ENCODE results near the gene NCKAP1.
"Not testable (repeated sequence)": the region's sequence is repeated elsewhere in the genome, so short reads cannot be mapped to it uniquely, and the experiment has no call there.

The NCKAP1 gene

DNA sequence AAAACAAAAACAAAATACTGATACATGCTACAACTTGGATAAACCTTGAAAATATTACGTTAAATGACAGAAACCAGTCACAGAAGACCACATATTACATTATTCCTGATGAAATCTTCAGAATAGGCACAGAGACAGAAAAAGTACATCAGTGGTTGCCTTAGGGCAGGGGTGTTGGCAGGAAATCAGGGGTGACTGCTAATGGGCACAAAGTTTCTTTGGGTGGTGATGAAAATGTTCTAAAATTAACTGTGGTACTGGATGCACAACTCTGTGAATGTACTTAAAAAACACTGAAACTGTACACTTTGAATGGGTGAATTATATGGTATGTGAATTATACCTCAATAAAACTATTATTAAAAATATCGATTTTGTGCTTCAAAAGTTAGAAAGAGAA lies 16.6 kb downstream of the NCKAP1 start:
- Histone ChIP-seq H3K79me2 (ENCODE audit: insufficient read depth, low read length) (no peaks in the 10 kb centered on the region), H3K27me3 (ENCODE audit: insufficient read depth, low read length, poor library complexity, severe bottlenecking) (peaks cover 7% of the 10 kb centered on the region), H2AFZ (ENCODE audit: low read length) (no peak overlapping the region), H3K4me2 (ENCODE audit: low read depth, low read length, poor library complexity, severe bottlenecking) (no peak overlapping the region), H4K20me1 (ENCODE audit: insufficient read depth, low read length, poor library complexity, severe bottlenecking) (no peaks in the 10 kb centered on the region), H3F3A (ENCODE audit: low read depth) (no peaks in the 10 kb centered on the region), H3K9ac (ENCODE audit: low read depth, low read length, poor library complexity, severe bottlenecking) (no peak overlapping the region), H3K4me3 (ENCODE audit: low read length, poor library complexity, severe bottlenecking) (no peak overlapping the region), H3K9me2 (replicated peaks; ENCODE audit: low read depth, low read length) (no peaks in the 10 kb centered on the region), H3K9me3 (ENCODE audit: insufficient read depth, low read depth, low read length) (no peaks in the 10 kb centered on the region), H3K36me3 (ENCODE audit: insufficient read depth, low read length) (no peaks in the 10 kb centered on the region), H3K4me1 (ENCODE audit: insufficient read depth, low read length, poor library complexity, severe bottlenecking) (no peaks in the 10 kb centered on the region)
- no peak for TF ChIP-seq EZH2phosphoT487 (IDR thresholded peaks at IDR 0.05; ENCODE audit: borderline replicate concordance)
- TF ChIP-seq, protein P1, sequence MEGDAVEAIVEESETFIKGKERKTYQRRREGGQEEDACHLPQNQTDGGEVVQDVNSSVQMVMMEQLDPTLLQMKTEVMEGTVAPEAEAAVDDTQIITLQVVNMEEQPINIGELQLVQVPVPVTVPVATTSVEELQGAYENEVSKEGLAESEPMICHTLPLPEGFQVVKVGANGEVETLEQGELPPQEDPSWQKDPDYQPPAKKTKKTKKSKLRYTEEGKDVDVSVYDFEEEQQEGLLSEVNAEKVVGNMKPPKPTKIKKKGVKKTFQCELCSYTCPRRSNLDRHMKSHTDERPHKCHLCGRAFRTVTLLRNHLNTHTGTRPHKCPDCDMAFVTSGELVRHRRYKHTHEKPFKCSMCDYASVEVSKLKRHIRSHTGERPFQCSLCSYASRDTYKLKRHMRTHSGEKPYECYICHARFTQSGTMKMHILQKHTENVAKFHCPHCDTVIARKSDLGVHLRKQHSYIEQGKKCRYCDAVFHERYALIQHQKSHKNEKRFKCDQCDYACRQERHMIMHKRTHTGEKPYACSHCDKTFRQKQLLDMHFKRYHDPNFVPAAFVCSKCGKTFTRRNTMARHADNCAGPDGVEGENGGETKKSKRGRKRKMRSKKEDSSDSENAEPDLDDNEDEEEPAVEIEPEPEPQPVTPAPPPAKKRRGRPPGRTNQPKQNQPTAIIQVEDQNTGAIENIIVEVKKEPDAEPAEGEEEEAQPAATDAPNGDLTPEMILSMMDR (conservative IDR thresholded peaks at IDR 0.05; ENCODE audit: low read length), result no peak

DNA sequence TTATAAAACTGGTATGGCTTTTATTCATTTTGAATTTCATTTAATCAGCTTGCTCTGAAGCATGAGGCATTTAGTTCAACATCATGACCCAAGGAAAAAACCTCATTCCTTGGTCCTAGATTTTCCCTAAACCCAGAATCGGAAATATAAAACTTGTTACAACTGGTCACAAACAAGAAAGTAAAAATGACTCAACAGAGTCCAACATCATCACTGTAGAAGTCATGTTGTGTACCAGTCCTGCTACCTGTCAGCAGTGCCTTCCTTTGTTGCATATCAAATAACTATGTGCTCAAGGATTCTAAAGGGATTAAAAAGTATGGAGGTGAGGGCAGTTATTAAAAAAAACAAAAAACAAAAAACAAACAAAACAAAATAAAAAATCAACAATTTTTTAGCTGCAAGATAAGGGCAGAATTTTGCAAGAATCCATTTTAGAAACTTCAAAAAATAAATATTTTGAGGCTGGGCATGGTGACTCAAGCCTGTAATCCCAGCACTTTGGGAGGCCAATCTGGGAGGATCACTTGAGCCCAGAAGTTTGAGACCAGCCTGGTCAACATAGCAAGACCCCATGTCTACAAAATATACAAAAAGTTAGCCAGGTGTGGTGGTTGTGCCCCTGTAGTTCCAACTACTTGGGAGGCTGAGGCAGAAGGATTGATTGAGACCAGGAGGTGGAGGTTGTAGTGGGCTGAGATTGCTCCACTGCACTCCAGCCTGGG lies 18.4 kb downstream of the NCKAP1 start:
- TF ChIP-seq EZH2phosphoT487 (IDR thresholded peaks at IDR 0.05; ENCODE audit: borderline replicate concordance), result no peak
- TF ChIP-seq, protein P1 (conservative IDR thresholded peaks at IDR 0.05; ENCODE audit: low read length), result no peak
- Histone ChIP-seq H3K36me3 (ENCODE audit: insufficient read depth, low read length) (no peaks in the 10 kb centered on the region), H2AFZ (ENCODE audit: low read length) (no peak overlapping the region), H3K4me3 (ENCODE audit: low read length, poor library complexity, severe bottlenecking) (no peak overlapping the region), H3K4me2 (ENCODE audit: low read depth, low read length, poor library complexity, severe bottlenecking) (no peak overlapping the region), H3K9me3 (ENCODE audit: insufficient read depth, low read depth, low read length) (no peaks in the 10 kb centered on the region), H4K20me1 (ENCODE audit: insufficient read depth, low read length, poor library complexity, severe bottlenecking) (no peaks in the 10 kb centered on the region), H3K9ac (ENCODE audit: low read depth, low read length, poor library complexity, severe bottlenecking) (no peak overlapping the region), H3K79me2 (ENCODE audit: insufficient read depth, low read length) (no peaks in the 10 kb centered on the region), H3K4me1 (ENCODE audit: insufficient read depth, low read length, poor library complexity, severe bottlenecking) (no peaks in the 10 kb centered on the region), H3K9me2 (replicated peaks; ENCODE audit: low read depth, low read length) (no peaks in the 10 kb centered on the region), H3F3A (ENCODE audit: low read depth) (no peaks in the 10 kb centered on the region), H3K27me3 (ENCODE audit: insufficient read depth, low read length, poor library complexity, severe bottlenecking) (peaks cover 7% of the 10 kb centered on the region)

DNA sequence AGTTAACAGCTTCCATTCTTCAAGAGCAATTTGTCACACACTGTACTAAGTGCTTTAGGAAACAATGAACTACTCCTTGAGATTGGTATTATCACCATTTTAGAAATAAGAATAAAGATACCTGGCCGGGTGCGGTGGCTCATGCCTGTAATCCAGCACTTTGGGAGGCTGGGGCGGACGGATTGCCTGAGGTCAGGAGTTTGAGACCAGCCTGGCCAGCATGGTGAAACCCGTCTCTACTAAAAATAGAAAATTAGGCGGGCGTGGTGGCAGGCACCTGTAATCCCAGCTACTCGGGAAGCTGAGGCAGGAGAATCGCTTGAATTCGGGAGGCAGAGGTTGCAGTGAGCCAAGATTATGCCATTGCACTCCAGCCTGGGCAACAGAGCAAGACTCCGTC lies 20.4 kb downstream of the NCKAP1 start:
- H3K9ac ChIP-seq (ENCODE audit: low read depth, low read length, poor library complexity, severe bottlenecking); H3K79me2 ChIP-seq (ENCODE audit: insufficient read depth, low read length); H3K4me2 ChIP-seq (ENCODE audit: low read depth, low read length, poor library complexity, severe bottlenecking); H3K9me3 ChIP-seq (ENCODE audit: insufficient read depth, low read depth, low read length); H3K36me3 ChIP-seq (ENCODE audit: insufficient read depth, low read length); H3K27me3 ChIP-seq (ENCODE audit: insufficient read depth, low read length, poor library complexity, severe bottlenecking); H4K20me1 ChIP-seq (ENCODE audit: insufficient read depth, low read length, poor library complexity, severe bottlenecking); H3K9me2 ChIP-seq (replicated peaks; ENCODE audit: low read depth, low read length); H3K4me3 ChIP-seq (ENCODE audit: low read length, poor library complexity, severe bottlenecking); H2AFZ ChIP-seq (ENCODE audit: low read length); H3K4me1 ChIP-seq (ENCODE audit: insufficient read depth, low read length, poor library complexity, severe bottlenecking); H3F3A ChIP-seq (ENCODE audit: low read depth): not testable (repeated sequence)

DNA sequence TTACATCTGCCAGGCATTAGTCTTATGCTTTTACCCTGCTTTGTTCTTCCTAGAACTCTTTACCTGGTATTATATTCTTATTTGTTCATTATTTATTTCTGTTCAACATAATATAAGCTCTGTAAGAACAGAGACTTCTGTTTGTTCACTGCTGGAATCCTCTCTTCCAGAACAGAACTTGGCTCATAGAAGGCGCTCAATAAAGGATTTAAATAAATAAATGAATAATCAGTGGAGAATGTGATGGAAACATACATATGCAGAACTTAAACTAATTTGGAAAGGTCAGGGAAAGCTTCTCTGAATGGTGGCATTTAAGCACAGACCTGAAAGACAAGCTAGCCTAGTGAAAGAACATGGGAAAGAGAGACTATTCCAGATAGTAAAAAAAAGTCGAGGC lies 24.3 kb downstream of the NCKAP1 start:
- no peaks in the 10 kb centered on the region for H3K27me3 ChIP-seq (ENCODE audit: insufficient read depth, low read length, poor library complexity, severe bottlenecking)
- no peaks in the 10 kb centered on the region for H3K9me2 ChIP-seq (replicated peaks; ENCODE audit: low read depth, low read length)
- no peak overlapping the region for H2AFZ ChIP-seq (ENCODE audit: low read length)
- no peaks in the 10 kb centered on the region for H3F3A ChIP-seq (ENCODE audit: low read depth)
- TF ChIP-seq, protein P1 (conservative IDR thresholded peaks at IDR 0.05; ENCODE audit: low read length), result no peak
- no peak for TF ChIP-seq EZH2phosphoT487 (IDR thresholded peaks at IDR 0.05; ENCODE audit: borderline replicate concordance)
- H3K4me2 ChIP-seq (ENCODE audit: low read depth, low read length, poor library complexity, severe bottlenecking), result no peak overlapping the region
- no peak overlapping the region for H3K9ac ChIP-seq (ENCODE audit: low read depth, low read length, poor library complexity, severe bottlenecking)
- H3K36me3 ChIP-seq (ENCODE audit: insufficient read depth, low read length), result no peaks in the 10 kb centered on the region
- H3K4me3 ChIP-seq (ENCODE audit: low read length, poor library complexity, severe bottlenecking), result no peak overlapping the region
- no peaks in the 10 kb centered on the region for H3K4me1 ChIP-seq (ENCODE audit: insufficient read depth, low read length, poor library complexity, severe bottlenecking)
- no peaks in the 10 kb centered on the region for H4K20me1 ChIP-seq (ENCODE audit: insufficient read depth, low read length, poor library complexity, severe bottlenecking)
- no peaks in the 10 kb centered on the region for H3K9me3 ChIP-seq (ENCODE audit: insufficient read depth, low read depth, low read length)
- H3K79me2 ChIP-seq (ENCODE audit: insufficient read depth, low read length), result no peaks in the 10 kb centered on the region

All from Loucy (cell line).